Measurements from ENCODE around the gene NUSAP1. TPM values are rescaled to one million over a fixed set of nuclear protein-coding genes. Genes with fewer than 3 reads are reported as not detected.
"Not testable (repeated sequence)": the region's sequence is repeated elsewhere in the genome, so short reads cannot be mapped to it uniquely, and the experiment has no call there.

Gene NUSAP1
- polyA plus RNA-seq (2011; rRNA removed) (24.8 and 33.9 TPM in 2 replicates), polyA minus RNA-seq (2011; rRNA and poly(A)+ RNA removed) (21.2 and 24.7 TPM in 2 replicates)

GRCh38 chr15:41332194-41333025, at the start of gene NUSAP1, which contains the start of gene OIP5:
TSS of gene NUSAP1 (plus strand) at chr15:41332881. CDS start at chr15:41332958, 77 bp downstream.
TSS of gene OIP5 (minus strand) at chr15:41332591. CDS start at chr15:41332561, 30 bp downstream.
- H3K27me3 ChIP-seq (ENCODE audit: control insufficient read depth, insufficient read depth, low read length): no peaks in the 10 kb centered on the region
- peak within 1 kb of the TSS; percentile 80 for H3K27ac ChIP-seq (ENCODE audit: low read depth, low read length)
- ChIA-PET CTCF (interaction anchor here (0.7 to 1.6 kb wide), 7 partner anchors 10 to 475 kb away, joined by 3 to 8 read pairs (median 3); partner anchors contain the start of gene CHP1), POLR2A (interaction anchor here (0.5 to 1.5 kb wide), 5 partner anchors 23 to 324 kb away, joined by 3 to 6 read pairs (median 3); partner anchors contain the start of gene CHP1)
- no peak for TF ChIP-seq CTCF (IDR thresholded peaks at IDR 0.05; ENCODE audit: low read depth, low read length)
- no peaks in the 10 kb centered on the region for H3K9me3 ChIP-seq (ENCODE audit: control insufficient read depth, insufficient read depth, low read length)
- H3K4me3 ChIP-seq (ENCODE audit: low read depth, low read length): peak within 1 kb of the TSS; percentile 96
- peak; percentile 99 for DNase-seq (ENCODE audit: low read depth, low spot score)

GRCh38 chr15:41282980-41283652, 49.6 kb upstream of the NUSAP1 start:
- Histone ChIP-seq H3K27ac (ENCODE audit: low read depth, low read length) (peak overlapping the region; percentile 70), H3K4me3 (ENCODE audit: low read depth, low read length) (peak overlapping the region; percentile 34; the same call in 1 of the 2 replicates)
- DNase-seq (ENCODE audit: low read depth, low spot score); H3K27me3 ChIP-seq (ENCODE audit: control insufficient read depth, insufficient read depth, low read length); H3K9me3 ChIP-seq (ENCODE audit: control insufficient read depth, insufficient read depth, low read length); CTCF ChIA-PET: not testable (repeated sequence)
- POLR2A ChIA-PET: interaction anchor here (0.6 to 1.2 kb wide), 2 partner anchors 52 to 167 kb away, joined by 4 read pairs; partner anchors contain the start of genes CHP1 and INO80

- CTCF ChIA-PET: no interaction called here
- H3K9me3 ChIP-seq (ENCODE audit: control insufficient read depth, insufficient read depth, low read length): no peaks in the 10 kb centered on the region; the same call in 1 of the 2 replicates
- peak; percentile 99 for DNase-seq (ENCODE audit: low read depth, low spot score)
- H3K4me3 ChIP-seq (ENCODE audit: low read depth, low read length): peak overlapping the region; percentile 94
- peak overlapping the region; percentile 70 for H3K27ac ChIP-seq (ENCODE audit: low read depth, low read length)
- H3K27me3 ChIP-seq (ENCODE audit: control insufficient read depth, insufficient read depth, low read length): no peaks in the 10 kb centered on the region
- TF ChIP-seq CTCF (IDR thresholded peaks at IDR 0.05; ENCODE audit: low read depth, low read length): no peak
- POLR2A ChIA-PET: interaction anchor here (0.6 to 1.2 kb wide), 3 partner anchors 53 to 301 kb away, joined by 4 read pairs; partner anchors contain the start of genes CHP1 and INO80
Measured at GRCh38 chr15:41283653-41284426, 48.8 kb upstream of the NUSAP1 start.

GRCh38 chr15:41284427-41285177, 48.1 kb upstream of the NUSAP1 start:
- POLR2A ChIA-PET: interaction anchor here (0.6 to 1.2 kb wide), 3 partner anchors 48 to 302 kb away, joined by 4 to 6 read pairs (median 4); partner anchors contain the start of genes INO80, NUSAP1 and OIP5
- no peak for TF ChIP-seq CTCF (IDR thresholded peaks at IDR 0.05; ENCODE audit: low read depth, low read length)

More at GRCh38 chr15:41284427-41285177, 48.1 kb upstream of the NUSAP1 start:
- H3K27me3 ChIP-seq (ENCODE audit: control insufficient read depth, insufficient read depth, low read length): no peaks in the 10 kb centered on the region
- peak overlapping the region; percentile 52 for H3K27ac ChIP-seq (ENCODE audit: low read depth, low read length)
- CTCF ChIA-PET: no interaction called here
- DNase-seq (ENCODE audit: low read depth, low spot score): no peak
- no peaks in the 10 kb centered on the region; the same call in 1 of the 2 replicates for H3K9me3 ChIP-seq (ENCODE audit: control insufficient read depth, insufficient read depth, low read length)
- peak overlapping the region; percentile 94 for H3K4me3 ChIP-seq (ENCODE audit: low read depth, low read length)
